Measurements from ENCODE around the gene ABCD2. TPM values are rescaled to one million over a fixed set of nuclear protein-coding genes. Genes with fewer than 3 reads are reported as not detected.

ABCD2 gene
- total RNA-seq, 1 donor from 2014 or later: not detected

GRCh38 chr12:39616251-39616650 is 3.4 kb downstream of the ABCD2 start:
- no peak overlapping the region for H3K4me3 ChIP-seq (ENCODE audit: low read depth, low read length)
- no peak for DNase-seq (ENCODE audit: low read depth)
- no peak for TF ChIP-seq CTCF (conservative IDR thresholded peaks at IDR 0.05; ENCODE audit: low read depth, low read length)

DNA sequence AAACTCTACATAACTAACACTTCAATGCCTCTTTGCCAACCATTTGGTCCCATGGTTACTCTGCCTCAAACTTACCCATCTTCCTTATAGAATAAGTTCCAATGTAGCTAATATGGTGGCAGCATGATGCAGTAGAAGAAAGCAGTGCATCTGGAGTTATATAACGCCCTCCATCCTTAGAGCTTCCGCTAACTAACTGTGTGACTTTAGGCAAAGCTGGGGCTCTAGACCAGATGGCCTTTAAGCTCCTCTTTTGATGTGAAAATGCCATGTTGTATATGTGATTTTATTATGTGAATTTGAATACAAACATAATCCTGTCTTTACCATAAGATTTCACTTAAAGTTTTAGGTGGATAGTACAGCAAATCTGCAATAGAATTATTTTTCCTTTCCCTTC is 6.1 kb downstream of the ABCD2 start:
- TF ChIP-seq CTCF (conservative IDR thresholded peaks at IDR 0.05; ENCODE audit: low read depth, low read length): no peak
- no peak overlapping the region for H3K4me3 ChIP-seq (ENCODE audit: low read depth, low read length)
- DNase-seq (ENCODE audit: low read depth): no peak

DNA sequence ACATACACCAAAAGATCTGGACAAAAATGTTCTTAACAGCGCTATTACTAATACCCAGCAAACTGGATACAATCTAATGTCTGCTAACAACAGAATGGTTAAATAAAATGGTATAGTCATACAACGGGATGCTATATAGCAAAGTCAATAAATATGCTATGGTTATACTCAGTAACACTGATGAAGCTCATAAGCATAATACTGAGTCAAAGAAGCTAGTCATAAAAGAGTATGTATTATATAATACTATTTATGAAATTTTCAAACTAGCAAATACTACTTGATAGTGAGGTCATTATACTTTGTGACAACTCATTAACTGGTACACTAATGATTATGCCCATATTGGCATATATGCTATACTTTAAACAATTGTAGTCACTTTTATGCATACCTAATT is 7.4 kb downstream of the ABCD2 start:
- DNase-seq (ENCODE audit: low read depth): no peak
- H3K4me3 ChIP-seq (ENCODE audit: low read depth, low read length): no peak overlapping the region
- TF ChIP-seq CTCF (conservative IDR thresholded peaks at IDR 0.05; ENCODE audit: low read depth, low read length): no peak

GRCh38 chr12:39611818-39612217 is 7.8 kb downstream of the ABCD2 start:
- DNase-seq (ENCODE audit: low read depth): no peak
- no peak for TF ChIP-seq CTCF (conservative IDR thresholded peaks at IDR 0.05; ENCODE audit: low read depth, low read length)
- no peak overlapping the region for H3K4me3 ChIP-seq (ENCODE audit: low read depth, low read length)

- no peak overlapping the region for H3K4me3 ChIP-seq (ENCODE audit: low read depth, low read length)
- DNase-seq (ENCODE audit: low read depth): no peak
- TF ChIP-seq CTCF (conservative IDR thresholded peaks at IDR 0.05; ENCODE audit: low read depth, low read length): no peak
Measured at GRCh38 chr12:39610436-39611025, 9.1 kb downstream of the ABCD2 start.

GRCh38 chr12:39606712-39607423 is 12.7 kb downstream of the ABCD2 start:
- no peak for TF ChIP-seq CTCF (conservative IDR thresholded peaks at IDR 0.05; ENCODE audit: low read depth, low read length)
- no peak for DNase-seq (ENCODE audit: low read depth)
- H3K4me3 ChIP-seq (ENCODE audit: low read depth, low read length): no peak overlapping the region

DNA sequence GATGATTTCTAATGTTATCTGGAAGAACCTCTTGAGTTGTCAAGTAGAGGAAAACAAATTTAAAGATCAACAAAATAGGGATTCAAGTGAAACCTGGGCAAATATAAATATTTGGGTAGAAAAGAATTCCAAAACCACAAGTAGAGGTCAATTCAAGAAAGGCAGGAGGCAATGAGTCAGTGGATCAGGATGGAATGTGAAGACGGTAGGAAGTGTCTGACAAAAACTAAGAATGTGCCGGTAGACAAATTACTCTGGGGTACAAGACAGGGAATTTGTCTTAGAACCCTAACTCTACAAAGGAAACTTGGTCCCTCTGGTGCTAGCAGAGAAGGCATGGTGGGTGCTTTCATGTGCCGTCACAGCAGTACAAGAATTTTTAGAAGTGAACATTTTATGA is 13.6 kb downstream of the ABCD2 start:
- TF ChIP-seq CTCF (conservative IDR thresholded peaks at IDR 0.05; ENCODE audit: low read depth, low read length): no peak
- DNase-seq (ENCODE audit: low read depth): no peak
- H3K4me3 ChIP-seq (ENCODE audit: low read depth, low read length): no peak overlapping the region
